ENCODE data around the gene CPED1.

DNA sequence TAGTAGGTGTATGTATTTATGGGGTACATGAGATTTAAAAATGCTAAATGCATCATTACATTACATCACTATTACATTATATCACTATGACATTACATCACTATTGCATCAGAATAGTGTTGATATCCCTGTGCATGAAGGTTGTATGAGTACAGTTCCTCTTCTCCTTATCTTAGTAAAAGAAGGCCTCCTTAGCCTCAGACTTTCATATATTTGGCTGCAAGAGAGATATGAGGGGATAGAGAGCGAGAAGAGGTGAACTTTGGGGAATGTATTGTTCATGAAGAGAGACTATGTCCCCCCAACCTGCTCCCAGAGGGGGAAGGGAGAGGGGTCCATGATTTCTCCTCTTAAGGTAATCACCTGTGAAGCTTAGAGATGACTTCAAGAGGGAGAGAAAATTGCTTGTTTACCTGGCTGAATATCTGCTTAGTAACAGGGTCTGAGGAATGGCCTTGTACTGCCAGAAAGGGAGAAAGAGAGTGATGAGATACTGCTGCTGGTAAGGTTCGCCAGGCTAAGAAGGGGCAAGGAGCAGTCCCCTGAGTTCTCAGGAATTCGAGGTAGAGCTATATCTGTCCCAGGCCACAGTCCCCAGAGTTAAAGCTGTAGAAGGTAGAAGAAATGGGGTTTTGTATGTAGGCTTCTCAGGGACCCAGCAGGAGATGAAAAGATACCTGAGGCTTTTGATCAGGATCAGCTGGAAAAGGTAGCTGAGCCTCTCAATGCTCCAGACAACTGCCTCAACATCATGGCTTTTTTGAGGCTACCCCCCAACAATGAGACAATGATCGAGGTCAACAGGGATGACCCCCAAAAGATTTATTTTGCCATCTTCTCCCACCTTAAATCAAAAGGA is 171.9 kb downstream of the CPED1 start:
- TF ChIP-seq POLR2AphosphoS5 (IDR thresholded peaks at IDR 0.05; ENCODE audit: low read depth, low read length) (no peak), REST (IDR thresholded peaks at IDR 0.05; ENCODE audit: insufficient read depth in 1 of 2, low read depth in 2 of 2, low read length in 2 of 2) (no peak), FOXP2 (optimal IDR thresholded peaks at IDR 0.05; ENCODE audit: borderline replicate concordance, extremely low read depth, extremely low read length, insufficient read depth) (no peak), TAF1 (IDR thresholded peaks at IDR 0.05; ENCODE audit: borderline replicate concordance, insufficient read depth, low read length) (no peak), SIN3A (IDR thresholded peaks at IDR 0.05; ENCODE audit: borderline replicate concordance, insufficient read depth, low read length) (no peak)
